Measurements from ENCODE around the gene UPP1. TPM values are rescaled to one million over a fixed set of nuclear protein-coding genes. Genes with fewer than 3 reads are reported as not detected.

The UPP1 gene
- total RNA-seq, 1 experiment from 2014 or later = 50.8 TPM

Other genes with a start within 250 kb of the UPP1 start
- gene PKD1L1, start 140.8 kb upstream of the UPP1 start, total RNA-seq (2014; rRNA removed; shearing (Covaris generic)) = 0.17 and 0.18 TPM in 2 replicates
- gene HUS1, start 109.7 kb upstream of the UPP1 start, total RNA-seq (2014; rRNA removed; shearing (Covaris generic)) = 35.7 and 55.8 TPM in 2 replicates
- not detected in 2 replicates for gene SUN3, start 60.2 kb upstream of the UPP1 start, total RNA-seq (2014; rRNA removed; shearing (Covaris generic))
- gene C7orf57, start 53.7 kb upstream of the UPP1 start, total RNA-seq (2014; rRNA removed; shearing (Covaris generic)) = 0.91 and 0.95 TPM in 2 replicates
- gene ABCA13, start 82.2 kb downstream of the UPP1 start, total RNA-seq (2014; rRNA removed; shearing (Covaris generic)) = under 0.01 and 0.06 TPM in 2 replicates